Kidney epithelial cell (primary cell): Measurements from ENCODE around the gene MARCKSL1. TPM values are rescaled to one million over a fixed set of nuclear protein-coding genes. Genes with fewer than 3 reads are reported as not detected.

Experiments used
- DNase-seq: peaks from one replicate; pipeline ENCODE4 v3.0.0-alpha.2; 2010; ENCODE audit warnings: low read depth
- H3K27me3 ChIP-seq: 2 replicates; pipeline ENCODE4 v1.6.0; 2011; ENCODE audit warnings: low read length; ENCODE audit not compliant: control insufficient read depth, insufficient read depth
- H3K36me3 ChIP-seq: 2 replicates; pipeline ENCODE4 v1.5.1; 2011; ENCODE audit warnings: low read length; ENCODE audit not compliant: control insufficient read depth, insufficient read depth
- H3K4me3 ChIP-seq: 2 replicates; pipeline ENCODE4 v1.5.1; 2011; ENCODE audit warnings: low read depth, mild to moderate bottlenecking, control low read depth, low read length
- CTCF ChIP-seq: IDR thresholded peaks from 2 replicates; pipeline ENCODE4 v1.5.1; 2011; ENCODE audit warnings: mild to moderate bottlenecking, moderate library complexity, low read length, control low read depth, inconsistent platforms; ENCODE audit not compliant: insufficient read depth, poor library complexity, severe bottlenecking
- total RNA-seq: library from RNA; depleted of rRNA; stranded (reverse); fragments of >200 nt; gene quantifications from 2 replicates; pipeline ENCODE4 v1.2.3, GENCODE V29; 2015

The MARCKSL1 gene
- total RNA-seq, 1 donor from 2014 or later: 184 TPM

GRCh38 chr1:32329931-32330466 is 6.0 kb downstream of the MARCKSL1 start:
- DNase-seq: no peak
- H3K36me3 ChIP-seq: peaks cover 4% of the 10 kb centered on the region
- no peak for TF ChIP-seq CTCF
- no peak overlapping the region for H3K4me3 ChIP-seq
- no peaks in the 10 kb centered on the region for H3K27me3 ChIP-seq

- no peak overlapping the region for H3K4me3 ChIP-seq
- no peak for TF ChIP-seq CTCF
- no peak for DNase-seq
- H3K27me3 ChIP-seq: no peaks in the 10 kb centered on the region
- H3K36me3 ChIP-seq: peaks cover 2% of the 10 kb centered on the region
These were observed 8.8 kb downstream of the MARCKSL1 start for GRCh38 chr1:32327204-32327603.

- Histone ChIP-seq H3K4me3 (no peak overlapping the region), H3K36me3 (no peaks in the 10 kb centered on the region), H3K27me3 (no peaks in the 10 kb centered on the region)
- no peak for DNase-seq
- no peak for TF ChIP-seq CTCF
These were observed 14.2 kb downstream of the MARCKSL1 start for GRCh38 chr1:32321712-32322291.

- no peak for TF ChIP-seq CTCF
- no peaks in the 10 kb centered on the region for H3K27me3 ChIP-seq
- no peaks in the 10 kb centered on the region for H3K36me3 ChIP-seq
- DNase-seq: no peak
- no peak overlapping the region for H3K4me3 ChIP-seq
These were observed 17.7 kb downstream of the MARCKSL1 start for GRCh38 chr1:32318127-32318869.

- TF ChIP-seq CTCF: no peak
- no peaks in the 10 kb centered on the region for H3K36me3 ChIP-seq
These were observed 19.1 kb downstream of the MARCKSL1 start for GRCh38 chr1:32316903-32317277.

More at GRCh38 chr1:32316903-32317277, 19.1 kb downstream of the MARCKSL1 start:
- no peak overlapping the region for H3K4me3 ChIP-seq
- H3K27me3 ChIP-seq: no peaks in the 10 kb centered on the region
- DNase-seq: no peak
